GM21360 (cell line): ENCODE measurements around the gene CPVL.

Experiments used
- ATAC-seq: cut with Tn5 transposase; IDR thresholded peaks from one replicate; pipeline ENCODE4 v1.9.1; 2021; ENCODE audit warnings: mild to moderate bottlenecking, moderate library complexity; ENCODE audit not compliant: unreplicated experiment

Gene CPVL

GRCh38 chr7:29053105-29053872 is 93.0 kb downstream of the CPVL start:
- no peak for ATAC-seq

GRCh38 chr7:29046978-29047377 is 99.4 kb downstream of the CPVL start:
- ATAC-seq, result no peak

- no peak for ATAC-seq
These were observed 100.9 kb downstream of the CPVL start for GRCh38 chr7:29045258-29046086.

- no peak for ATAC-seq
These were observed 101.8 kb downstream of the CPVL start for GRCh38 chr7:29044554-29044953.

- no peak for ATAC-seq
These were observed 102.8 kb downstream of the CPVL start for GRCh38 chr7:29043576-29043975.

- ATAC-seq, result no peak
These were observed 103.5 kb downstream of the CPVL start for GRCh38 chr7:29042824-29043231.

- no peak for ATAC-seq
These were observed 104.3 kb downstream of the CPVL start for GRCh38 chr7:29041991-29042390.

GRCh38 chr7:29040579-29040925 is 105.8 kb downstream of the CPVL start:
- ATAC-seq, result no peak

- no peak for ATAC-seq
These were observed 106.3 kb downstream of the CPVL start for GRCh38 chr7:29039821-29040578.

- ATAC-seq, result no peak
These were observed 107.9 kb downstream of the CPVL start for GRCh38 chr7:29038463-29038862.

- ATAC-seq, result no peak
These were observed 111.1 kb downstream of the CPVL start for GRCh38 chr7:29035044-29035740.

GRCh38 chr7:29033584-29033983 is 112.8 kb downstream of the CPVL start:
- no peak for ATAC-seq

- no peak for ATAC-seq
These were observed 114.2 kb downstream of the CPVL start for GRCh38 chr7:29032146-29032545.

- ATAC-seq, result no peak
These were observed 115.5 kb downstream of the CPVL start for GRCh38 chr7:29030781-29031275.

GRCh38 chr7:29022291-29022988 is 123.9 kb downstream of the CPVL start:
- no peak for ATAC-seq

- ATAC-seq, result no peak
These were observed 126.4 kb downstream of the CPVL start for GRCh38 chr7:29019896-29020295.

GRCh38 chr7:29019387-29019786 is 127.0 kb downstream of the CPVL start:
- ATAC-seq, result no peak

GRCh38 chr7:29017713-29018112 is 128.6 kb downstream of the CPVL start:
- no peak for ATAC-seq

GRCh38 chr7:29014725-29015124 is 131.6 kb downstream of the CPVL start:
- no peak for ATAC-seq

- no peak for ATAC-seq
These were observed 132.4 kb downstream of the CPVL start for GRCh38 chr7:29013931-29014330.
